Activated naive CD4-positive, alpha-beta T cell treated with anti-CD3 and anti-CD28 coated beads, Interleukin-2, amount 50 U/mL, for 16 hours (primary cell): ENCODE results near the gene MBD3L5.
"Not testable (repeated sequence)": the region's sequence is repeated elsewhere in the genome, so short reads cannot be mapped to it uniquely, and the experiment has no call there.

Experiments
- DNase-seq: peaks from one replicate; pipeline ENCODE4 v3.0.0-alpha.2; 2020

The MBD3L5 gene

DNA sequence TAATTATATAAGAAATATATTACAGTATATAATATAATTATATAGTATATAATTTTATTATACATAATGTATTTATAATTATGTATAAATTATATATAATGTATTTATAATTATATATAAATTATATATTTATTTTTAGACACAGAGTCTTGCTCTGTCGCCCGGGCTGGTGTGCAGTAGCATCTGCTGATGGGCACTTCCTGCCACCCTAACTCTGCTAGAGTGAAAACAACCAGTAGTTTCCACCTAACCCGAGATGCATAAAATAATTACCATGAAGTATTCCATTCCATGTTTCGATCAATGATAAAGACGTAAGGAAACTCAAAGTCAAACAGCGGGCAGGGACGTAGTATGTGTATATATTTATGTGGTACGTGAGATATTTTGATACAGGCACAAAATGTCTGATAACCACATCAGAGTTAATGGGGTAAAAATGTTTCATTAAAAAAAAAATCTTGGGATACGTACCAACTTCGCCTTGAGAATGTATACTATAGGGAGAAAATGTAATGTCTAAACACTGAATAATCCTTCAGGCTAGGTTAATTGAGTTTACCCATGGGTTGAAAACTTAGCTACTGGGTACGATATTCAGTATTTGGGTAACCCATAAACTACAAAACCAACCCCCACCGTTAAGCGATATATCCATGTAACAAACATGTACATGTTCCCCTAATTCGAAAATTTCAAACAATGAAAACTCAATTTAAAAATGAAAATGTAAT is 24.4 kb downstream of the MBD3L5 start:
- not testable (repeated sequence) for DNase-seq

DNA sequence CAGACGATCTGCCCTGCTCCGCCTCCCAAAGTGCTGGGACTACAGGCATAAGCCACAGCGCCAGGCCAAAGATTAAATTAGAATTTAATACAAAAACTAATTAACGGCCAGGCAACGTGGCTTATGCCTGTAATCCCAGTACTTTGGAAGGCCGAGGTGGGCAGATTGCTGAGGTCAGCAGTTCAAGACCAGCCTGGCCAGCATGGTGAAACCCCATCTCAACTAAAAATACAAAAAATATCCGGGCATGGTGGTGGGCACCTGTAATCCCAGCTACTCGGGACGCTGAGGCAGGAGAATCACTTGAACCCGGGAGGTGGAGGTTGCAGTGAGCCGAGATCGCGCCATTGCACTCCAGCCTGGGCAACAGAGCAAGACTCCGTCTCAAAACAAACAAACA is 25.3 kb downstream of the MBD3L5 start:
- DNase-seq: not testable (repeated sequence)

DNA sequence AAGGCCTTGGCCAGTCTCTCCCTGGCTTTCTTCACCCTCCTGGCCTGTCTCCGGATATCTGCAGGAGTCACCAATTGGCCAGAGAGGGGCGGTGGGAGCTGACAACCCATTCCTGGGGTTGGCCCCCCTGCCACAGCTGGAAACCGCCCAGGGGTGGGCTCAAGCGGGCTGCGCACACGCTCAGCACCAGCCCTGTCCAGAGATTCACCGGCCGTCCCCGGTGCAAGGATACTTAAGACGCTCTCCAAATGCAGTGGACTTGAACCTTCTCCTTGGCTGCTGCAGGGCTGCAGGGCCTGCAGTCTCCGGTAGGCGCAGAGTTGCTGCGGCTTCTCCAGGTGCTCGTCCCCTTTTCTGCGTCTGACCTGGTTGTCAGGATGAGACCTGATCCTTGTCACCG is 26.0 kb downstream of the MBD3L5 start:
- not testable (repeated sequence) for DNase-seq

GRCh38 chr19:7058576-7058975 is 28.2 kb downstream of the MBD3L5 start, which contains the start of gene MBD3L3:
Gene MBD3L3, minus strand, starts transcription at chr19:7058676. Its CDS starts 71 bp downstream, at chr19:7058605.
- DNase-seq: not testable (repeated sequence)

DNA sequence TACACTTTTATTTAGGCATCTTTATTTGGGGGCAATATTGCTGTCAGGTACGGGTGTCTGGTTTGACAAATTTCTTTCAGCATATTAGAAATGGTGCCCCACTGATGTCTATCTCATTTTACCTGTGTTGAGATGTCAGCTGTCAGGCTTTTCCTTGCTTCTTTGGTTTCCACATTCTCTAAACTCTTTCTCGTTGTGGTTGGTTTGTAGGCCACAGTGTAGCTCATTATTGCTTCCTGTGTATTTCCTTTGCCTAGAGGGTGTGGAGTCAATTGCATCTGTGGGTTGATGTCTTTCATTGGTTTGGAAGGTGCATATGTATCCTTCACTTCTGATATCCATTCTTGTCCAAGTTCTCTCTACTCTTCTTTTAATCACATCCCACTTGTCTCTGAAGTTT is 29.6 kb downstream of the MBD3L5 start:
- DNase-seq: not testable (repeated sequence)

- no peak for DNase-seq
These were observed 33.0 kb downstream of the MBD3L5 start for GRCh38 chr19:7063339-7063738.

- no peak for DNase-seq
These were observed 33.5 kb downstream of the MBD3L5 start for GRCh38 chr19:7063764-7064418.

DNA sequence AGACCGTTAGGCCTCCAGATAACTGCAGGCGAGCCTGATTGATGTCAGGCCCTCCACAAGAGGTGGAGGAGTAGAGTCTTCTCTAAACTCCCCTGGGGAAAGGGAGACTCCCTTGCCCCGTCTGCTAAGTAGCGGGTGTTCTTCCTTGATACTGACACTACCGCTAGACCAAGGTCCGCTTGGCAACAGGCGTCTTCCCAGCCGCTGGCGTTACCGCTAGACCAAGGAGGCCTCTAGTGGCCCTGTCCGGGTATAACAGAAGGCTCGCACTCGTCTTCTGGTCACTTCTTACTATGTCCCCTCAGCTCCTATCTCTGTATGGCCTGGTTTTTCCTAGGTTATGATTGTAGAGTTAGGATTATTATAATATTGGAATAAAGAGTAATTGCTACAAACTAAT is 36.7 kb downstream of the MBD3L5 start:
- not testable (repeated sequence) for DNase-seq

GRCh38 chr19:7067716-7068115 is 37.3 kb downstream of the MBD3L5 start:
- no peak for DNase-seq

DNA sequence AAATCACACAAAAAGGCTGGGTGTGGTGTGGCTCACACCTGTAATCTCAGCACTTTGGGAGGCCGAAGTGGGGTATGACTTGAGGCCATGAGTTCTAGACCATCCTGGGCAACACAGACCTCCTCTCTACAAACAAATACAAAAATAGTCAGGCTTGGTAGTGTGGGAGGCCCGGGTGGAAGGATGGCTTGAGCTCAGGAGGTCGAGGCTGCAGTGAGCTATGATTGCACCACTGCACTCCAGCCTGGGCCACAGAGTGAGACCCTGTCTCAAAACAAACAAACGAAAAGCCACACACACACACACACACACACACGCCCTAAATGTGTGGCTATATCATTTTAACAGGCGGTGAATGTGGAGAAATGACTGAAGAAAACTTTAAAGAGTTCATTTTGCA is 38.2 kb downstream of the MBD3L5 start:
- DNase-seq: no peak

DNA sequence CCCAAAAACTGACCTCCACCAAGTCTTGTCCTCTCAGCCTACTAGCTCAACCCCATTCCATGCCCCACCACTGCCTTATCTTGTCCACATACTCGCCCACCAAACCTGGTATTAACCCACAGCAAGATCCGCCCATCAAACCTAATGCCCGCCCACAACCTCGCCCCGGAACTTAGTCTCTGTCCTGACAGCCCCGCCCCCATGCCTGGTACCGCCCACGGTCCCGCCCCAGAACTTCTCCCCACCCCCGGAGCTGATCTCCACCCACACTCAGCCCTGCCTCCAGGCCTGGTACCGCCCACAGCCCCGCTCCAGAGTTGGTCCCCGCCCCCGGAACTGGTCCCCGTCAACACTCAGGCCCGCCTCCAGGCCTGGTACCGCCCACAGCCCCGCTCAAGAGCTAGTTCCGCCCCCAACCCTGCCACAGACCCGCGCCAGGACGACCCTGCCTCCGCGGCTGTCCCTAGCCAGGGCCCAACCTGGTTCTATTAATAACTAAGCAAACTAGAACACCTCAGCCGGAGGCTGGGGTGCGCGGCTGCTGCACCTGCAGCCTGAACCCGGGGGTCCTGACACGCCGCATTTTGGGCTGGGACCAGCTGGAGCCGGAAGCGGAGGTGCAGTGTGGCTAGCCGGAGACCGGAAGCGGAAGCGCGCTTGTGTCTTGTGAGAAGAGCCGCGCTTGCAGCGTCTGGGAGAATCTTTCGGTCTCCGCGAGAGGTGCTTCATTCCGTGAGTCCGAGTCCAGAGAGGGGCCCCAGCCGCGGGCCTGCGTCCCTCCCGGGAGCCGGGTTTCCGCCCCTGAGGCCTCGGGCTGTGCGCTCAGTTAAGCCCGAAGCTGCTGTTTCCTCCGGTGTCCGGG is 38.9 kb downstream of the MBD3L5 start, which contains the start of gene ZNF557:
Gene ZNF557, plus strand, starts transcription at position 662 of the 862 bp plus-strand sequence. CDS start 5,372 bp downstream, outside the sequence.
- DNase-seq: peak; percentile 99

DNA sequence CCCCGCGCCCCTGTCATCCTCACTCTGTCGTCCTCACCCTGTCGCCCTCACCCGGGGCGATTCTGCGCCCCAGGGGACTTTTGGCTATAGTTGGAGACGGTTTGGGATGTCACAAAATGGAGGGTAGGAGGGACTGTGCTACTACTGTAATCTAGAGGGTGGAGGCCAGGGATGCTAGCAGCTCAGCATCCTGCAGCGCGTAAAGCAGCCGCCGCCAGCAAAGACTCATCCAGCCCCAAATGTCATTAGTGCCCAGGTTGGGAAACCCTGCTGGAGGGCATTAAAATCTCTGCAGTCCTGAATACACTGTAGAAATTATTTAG is 39.5 kb downstream of the MBD3L5 start:
- no peak for DNase-seq

- DNase-seq: no peak
These were observed 42.2 kb downstream of the MBD3L5 start for GRCh38 chr19:7072541-7072940.

DNA sequence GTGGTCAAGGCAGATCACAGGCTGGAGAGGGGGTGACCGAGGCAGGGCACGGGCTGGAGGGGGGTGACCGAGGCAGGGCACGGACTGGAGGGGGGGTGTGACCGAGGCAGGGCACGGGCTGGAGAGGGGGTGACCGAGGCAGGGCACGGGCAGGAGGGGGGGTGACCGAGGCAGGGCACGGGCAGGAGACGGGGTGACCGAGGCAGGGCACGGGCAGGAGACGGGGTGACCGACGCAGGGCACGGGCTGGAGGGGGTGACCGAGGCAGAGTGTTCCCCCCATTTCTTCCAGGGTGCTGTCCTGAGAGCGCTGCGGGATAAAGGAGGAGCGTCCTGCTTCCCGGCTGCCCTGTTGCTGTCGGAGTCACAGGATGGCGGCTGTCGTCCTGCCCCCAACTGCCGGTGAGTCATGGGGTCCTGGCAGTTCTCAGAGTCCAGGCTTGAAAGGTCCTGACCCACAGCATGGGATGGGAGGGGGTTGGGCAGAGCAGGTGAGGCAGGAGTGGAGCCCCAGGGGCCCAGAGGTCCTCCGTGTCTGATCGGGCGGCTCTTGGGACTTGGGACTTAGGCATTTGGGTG is 44.4 kb downstream of the MBD3L5 start:
- DNase-seq: no peak

DNA sequence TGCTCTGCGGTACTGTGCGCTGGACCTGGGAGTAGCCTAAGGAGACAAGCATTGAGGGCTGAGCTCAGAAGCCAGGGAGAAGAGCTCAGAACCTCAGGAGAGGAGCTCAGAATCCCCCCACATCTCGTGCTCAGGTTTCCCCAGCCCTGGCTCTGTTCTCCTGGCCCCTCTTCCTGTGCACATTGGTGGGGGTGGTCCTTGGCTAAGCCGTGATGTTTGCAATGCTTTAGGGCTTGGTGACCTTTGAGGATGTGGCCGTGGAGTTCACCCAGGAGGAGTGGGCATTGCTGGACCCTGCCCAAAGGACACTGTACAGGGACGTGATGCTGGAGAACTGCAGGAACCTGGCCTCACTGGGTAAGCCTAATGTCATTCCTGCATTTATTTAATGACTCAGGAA is 45.8 kb downstream of the MBD3L5 start:
- no peak for DNase-seq

GRCh38 chr19:7078008-7078407 is 47.6 kb downstream of the MBD3L5 start:
- no peak for DNase-seq
